Measurements from ENCODE around the gene CA5B.
A peak's percentile ranks its signal among the peaks of the same experiment; 100 is the strongest.
"Not testable (repeated sequence)": the region's sequence is repeated elsewhere in the genome, so short reads cannot be mapped to it uniquely, and the experiment has no call there.

CA5B gene

GRCh38 chrX:15748841-15749240, 10.8 kb downstream of the CA5B start:
- no peak for DNase-seq (ENCODE audit: low spot score)

- no peak for DNase-seq (ENCODE audit: low spot score)
Measured at GRCh38 chrX:15749642-15750610, 11.9 kb downstream of the CA5B start.

- DNase-seq (ENCODE audit: low spot score), result peak; percentile 31
Measured at GRCh38 chrX:15750611-15751154, 12.6 kb downstream of the CA5B start.

GRCh38 chrX:15751155-15751819, 13.2 kb downstream of the CA5B start:
- peak; percentile 62 for DNase-seq (ENCODE audit: low spot score)

GRCh38 chrX:15755091-15755490, 17.0 kb downstream of the CA5B start:
- DNase-seq (ENCODE audit: low spot score), result no peak

- DNase-seq (ENCODE audit: low spot score), result no peak
Measured at GRCh38 chrX:15758140-15758539, 20.1 kb downstream of the CA5B start.

GRCh38 chrX:15759886-15760285, 21.8 kb downstream of the CA5B start:
- DNase-seq (ENCODE audit: low spot score), result not testable (repeated sequence)

- peak; percentile 63 for DNase-seq (ENCODE audit: low spot score)
Measured at GRCh38 chrX:15761564-15762191, 23.6 kb downstream of the CA5B start.

- DNase-seq (ENCODE audit: low spot score), result peak; percentile 7
Measured at GRCh38 chrX:15769300-15769954, 31.4 kb downstream of the CA5B start.

GRCh38 chrX:15781961-15782699, 44.1 kb downstream of the CA5B start:
- DNase-seq (ENCODE audit: low spot score), result no peak

- DNase-seq (ENCODE audit: low spot score), result no peak
Measured at GRCh38 chrX:15785176-15785750, 47.2 kb downstream of the CA5B start.

- no peak for DNase-seq (ENCODE audit: low spot score)
Measured at GRCh38 chrX:15786915-15787314, 48.8 kb downstream of the CA5B start.

- DNase-seq (ENCODE audit: low spot score), result peak; percentile 97
Measured at GRCh38 chrX:15789979-15790768, 52.1 kb downstream of the CA5B start, which contains the start of gene ZRSR2. ZRSR2 (plus strand) TSS chrX:15790484; CDS start chrX:15790496, 12 bp downstream.

GRCh38 chrX:15790769-15791290, 52.8 kb downstream of the CA5B start:
- peak; percentile 10 for DNase-seq (ENCODE audit: low spot score)

- no peak for DNase-seq (ENCODE audit: low spot score)
Measured at GRCh38 chrX:15797707-15798106, 59.6 kb downstream of the CA5B start.

- no peak for DNase-seq (ENCODE audit: low spot score)
Measured at GRCh38 chrX:15804563-15804962, 66.5 kb downstream of the CA5B start.

- no peak for DNase-seq (ENCODE audit: low spot score)
Measured at GRCh38 chrX:15808254-15808653, 70.2 kb downstream of the CA5B start.

GRCh38 chrX:15812192-15812938, 74.3 kb downstream of the CA5B start:
- DNase-seq (ENCODE audit: low spot score), result no peak

- no peak for DNase-seq (ENCODE audit: low spot score)
Measured at GRCh38 chrX:15813416-15813815, 75.3 kb downstream of the CA5B start.
